Thymus (tissue), 11 donors: ENCODE results near the gene DHX30. TPM values are rescaled to one million over a fixed set of nuclear protein-coding genes. Genes with fewer than 3 reads are reported as not detected.

ENCODE experiments used
- DNase-seq, 9 donors: peaks; one replicate each; pipeline ENCODE4 v3.0.0-alpha.2; 2013; ENCODE audit warnings: low spot score in 9 of 9, low read depth in 6 of 9, missing footprints in 1 of 9
- H3K27ac ChIP-seq, 2 donors: one replicate each; pipeline ENCODE4 v1.5.1; 2013; ENCODE audit warnings: control low read depth in 1 of 2, low read depth in 1 of 2, low read length in 1 of 2, mild to moderate bottlenecking in 1 of 2, moderate library complexity in 1 of 2
- H3K27me3 ChIP-seq, 2 donors: one replicate each; pipeline ENCODE4 v1.5.1; 2013; ENCODE audit warnings: low read length in 1 of 2; ENCODE audit not compliant: control insufficient read depth in 2 of 2, insufficient read depth in 1 of 2
- H3K36me3 ChIP-seq, 2 donors: one replicate each; pipeline ENCODE4 v1.5.1; 2013; ENCODE audit warnings: low read length in 1 of 2, mild to moderate bottlenecking in 1 of 2, moderate library complexity in 1 of 2; ENCODE audit not compliant: control insufficient read depth in 2 of 2, insufficient read depth in 2 of 2
- H3K4me1 ChIP-seq, 2 donors: one replicate each; pipeline ENCODE4 v1.5.1; 2013; ENCODE audit warnings: low read length in 2 of 2; ENCODE audit not compliant: control insufficient read depth in 2 of 2, insufficient read depth in 2 of 2
- H3K4me3 ChIP-seq, 2 donors: one replicate each; pipeline ENCODE4 v1.5.1; 2013; ENCODE audit warnings: low read length in 2 of 2, control low read depth in 1 of 2, mild to moderate bottlenecking in 1 of 2
- H3K9me3 ChIP-seq, 2 donors: one replicate each; pipeline ENCODE4 v1.5.1; 2013; ENCODE audit warnings: low read length in 1 of 2, mild to moderate bottlenecking in 1 of 2; ENCODE audit not compliant: control insufficient read depth in 2 of 2, insufficient read depth in 1 of 2
- WGBS: extraction: QIAGEN DNeasy Blood & Tissue Kit; methylation state at CpG from one replicate; pipeline ENCODE4 v1.1.7; 2013; 5-methylcytosine and 5-hydroxymethylcytosine counted together
- polyA plus RNA-seq: library from polyadenylated mRNA; stranded (reverse); fragments of 200-250 nt; gene quantifications from one replicate; pipeline ENCODE4 v1.2.3, GENCODE V29; 2013
- total RNA-seq: library from RNA; stranded (reverse); fragments of 120-200 nt; gene quantifications from one replicate; pipeline ENCODE4 v1.2.4, GENCODE V29; 2013
- donor health status: healthy.

Gene DHX30
- total and polyA plus RNA-seq, 2 donors = 42.8 to 45.1 TPM

DNA sequence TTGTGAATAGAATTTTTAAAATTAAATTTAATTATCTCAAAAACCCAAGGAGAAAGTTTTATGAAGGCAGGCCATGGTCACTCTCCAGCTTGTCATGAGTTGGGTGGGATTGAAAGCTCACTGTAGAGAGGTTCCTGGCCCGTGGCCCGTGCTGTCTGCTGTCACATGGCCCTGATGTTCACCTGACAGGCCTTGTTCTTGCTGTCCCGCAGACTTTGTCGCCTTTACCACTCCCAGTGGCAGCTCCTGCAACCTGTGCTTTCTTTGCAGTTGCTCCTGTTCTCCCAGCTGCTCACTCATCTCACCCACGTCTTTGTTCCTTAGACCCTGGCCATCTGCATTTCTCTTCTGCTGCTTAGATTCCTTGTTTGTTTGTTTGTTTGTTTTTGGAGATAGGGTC, 35.6 kb downstream of the DHX30 start:
- Histone ChIP-seq H3K27ac (no peak overlapping the region), H3K9me3 (peaks cover 0 to 3% of the 10 kb centered on the region in 2 donors), H3K4me1 (no peaks in the 10 kb centered on the region), H3K27me3 (no peaks in the 10 kb centered on the region), H3K4me3 (no peak overlapping the region), H3K36me3 (peaks cover 67 to 87% of the 10 kb centered on the region in 2 donors)
- no peak for DNase-seq
- 96% methylated on average over 5 of the region's 5 CpGs for WGBS

DNA sequence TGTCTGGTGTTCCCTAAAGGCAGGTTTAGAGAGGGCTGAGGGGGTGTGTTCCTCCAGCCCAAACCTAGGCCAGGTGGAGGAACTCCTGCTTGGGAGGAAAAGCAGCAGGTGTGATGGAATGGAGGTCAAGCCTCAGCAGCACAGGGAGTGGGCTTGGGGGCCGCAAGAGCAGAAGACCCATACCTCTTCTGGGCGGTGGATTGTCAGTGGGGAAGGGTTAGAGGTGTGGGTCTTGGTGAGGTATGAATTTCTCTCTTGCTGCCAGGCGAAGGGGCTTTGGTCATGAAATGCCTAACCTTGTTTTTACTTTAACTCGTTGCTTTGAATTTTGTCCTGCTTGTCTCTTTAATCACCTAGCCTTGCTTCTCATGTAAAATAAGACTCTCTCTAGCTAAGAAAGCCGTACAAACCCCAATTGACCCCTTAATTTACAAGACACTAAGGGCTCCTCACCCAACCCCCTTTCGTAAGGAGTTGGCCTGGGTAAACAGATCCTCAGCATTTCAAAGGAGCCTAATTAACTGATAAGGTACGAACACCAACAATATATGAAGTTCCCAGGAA, 38.9 kb downstream of the DHX30 start:
- no peak overlapping the region for H3K4me3 ChIP-seq
- DNase-seq = no peak
- H3K36me3 ChIP-seq = peaks cover 80 to 96% of the 10 kb centered on the region in 2 donors
- H3K4me1 ChIP-seq = no peaks in the 10 kb centered on the region
- peaks cover 2 to 3% of the 10 kb centered on the region in 2 donors for H3K9me3 ChIP-seq
- 97% methylated on average over 7 of the region's 7 CpGs for WGBS
- H3K27ac ChIP-seq = no peak overlapping the region
- H3K27me3 ChIP-seq = no peaks in the 10 kb centered on the region

DNA sequence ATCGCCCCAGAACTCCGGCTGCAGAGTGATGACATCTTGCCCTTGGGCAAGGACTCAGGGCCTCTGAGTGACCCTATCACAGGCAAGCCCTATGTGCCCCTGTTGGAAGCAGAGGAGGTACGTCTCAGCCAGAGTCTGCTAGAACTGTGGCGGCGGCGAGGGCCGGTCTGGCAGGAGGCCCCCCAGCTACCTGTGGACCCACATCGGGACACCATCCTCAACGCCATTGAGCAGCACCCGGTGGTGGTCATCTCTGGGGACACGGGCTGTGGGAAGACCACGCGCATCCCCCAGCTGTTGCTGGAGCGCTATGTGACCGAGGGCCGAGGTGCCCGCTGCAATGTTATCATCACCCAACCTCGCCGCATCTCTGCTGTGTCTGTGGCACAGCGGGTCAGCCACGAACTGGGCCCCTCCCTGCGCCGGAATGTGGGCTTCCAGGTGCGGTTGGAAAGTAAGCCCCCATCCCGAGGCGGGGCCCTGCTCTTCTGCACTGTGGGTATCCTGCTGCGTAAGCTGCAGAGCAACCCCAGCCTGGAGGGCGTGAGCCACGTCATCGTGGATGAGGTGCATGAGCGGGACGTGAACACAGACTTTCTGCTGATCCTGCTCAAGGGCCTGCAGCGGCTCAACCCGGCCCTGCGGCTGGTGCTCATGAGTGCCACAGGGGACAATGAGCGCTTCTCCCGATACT, 43.4 kb downstream of the DHX30 start:
- Histone ChIP-seq H3K4me1 (peaks cover 0 to 2% of the 10 kb centered on the region in 2 donors), H3K9me3 (peaks cover 0 to 2% of the 10 kb centered on the region in 2 donors), H3K27me3 (no peaks in the 10 kb centered on the region), H3K27ac (no peak overlapping the region), H3K4me3 (no peak overlapping the region), H3K36me3 (peaks cover 97 to 99% of the 10 kb centered on the region in 2 donors)
- WGBS = 98% methylated on average over 37 of the region's 37 CpGs
- DNase-seq = no peak

DNA sequence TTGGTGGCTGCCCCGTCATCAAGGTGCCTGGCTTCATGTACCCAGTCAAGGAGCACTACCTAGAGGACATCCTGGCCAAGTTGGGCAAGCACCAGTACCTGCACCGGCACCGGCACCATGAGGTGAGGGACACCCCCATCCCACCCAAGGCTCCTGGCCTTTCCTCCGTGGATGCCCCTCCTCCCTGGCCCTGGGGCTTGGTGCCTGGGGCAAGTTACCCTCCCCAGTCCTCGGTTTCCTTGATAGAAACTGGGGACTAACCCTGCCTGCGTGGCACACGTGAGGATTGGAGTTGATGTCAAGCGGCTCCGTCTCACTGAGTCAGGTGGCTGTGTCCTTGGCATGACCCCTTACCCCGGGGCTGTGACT, 43.9 kb downstream of the DHX30 start:
- Histone ChIP-seq H3K27me3 (no peaks in the 10 kb centered on the region), H3K9me3 (peaks cover 0 to 2% of the 10 kb centered on the region in 2 donors), H3K4me1 (peaks cover 0 to 2% of the 10 kb centered on the region in 2 donors), H3K27ac (no peak overlapping the region), H3K4me3 (no peak overlapping the region), H3K36me3 (peaks cover 97 to 99% of the 10 kb centered on the region in 2 donors)
- WGBS = 99% methylated on average over 10 of the region's 10 CpGs
- DNase-seq = no peak

- Histone ChIP-seq H3K27ac (no peak overlapping the region), H3K4me1 (peaks cover 0 to 2% of the 10 kb centered on the region in 2 donors), H3K36me3 (peaks cover 98 to 99% of the 10 kb centered on the region in 2 donors), H3K4me3 (no peak overlapping the region), H3K27me3 (no peaks in the 10 kb centered on the region), H3K9me3 (peaks cover 0 to 2% of the 10 kb centered on the region in 2 donors)
- 90% methylated on average over 11 of the region's 11 CpGs for WGBS
- DNase-seq = no peak
Measured at GRCh38 chr3:47847260-47847659, 44.3 kb downstream of the DHX30 start.

GRCh38 chr3:47847801-47848518, 45.0 kb downstream of the DHX30 start:
- peaks cover 0 to 2% of the 10 kb centered on the region in 2 donors for H3K9me3 ChIP-seq
- no peaks in the 10 kb centered on the region for H3K27me3 ChIP-seq
- H3K27ac ChIP-seq = no peak overlapping the region
- H3K4me1 ChIP-seq = peaks cover 0 to 2% of the 10 kb centered on the region in 2 donors
- WGBS = 97% methylated on average over 23 of the region's 23 CpGs
- H3K36me3 ChIP-seq = peaks cover 99% of the 10 kb centered on the region in 2 donors
- DNase-seq = no peak
- no peak overlapping the region for H3K4me3 ChIP-seq

DNA sequence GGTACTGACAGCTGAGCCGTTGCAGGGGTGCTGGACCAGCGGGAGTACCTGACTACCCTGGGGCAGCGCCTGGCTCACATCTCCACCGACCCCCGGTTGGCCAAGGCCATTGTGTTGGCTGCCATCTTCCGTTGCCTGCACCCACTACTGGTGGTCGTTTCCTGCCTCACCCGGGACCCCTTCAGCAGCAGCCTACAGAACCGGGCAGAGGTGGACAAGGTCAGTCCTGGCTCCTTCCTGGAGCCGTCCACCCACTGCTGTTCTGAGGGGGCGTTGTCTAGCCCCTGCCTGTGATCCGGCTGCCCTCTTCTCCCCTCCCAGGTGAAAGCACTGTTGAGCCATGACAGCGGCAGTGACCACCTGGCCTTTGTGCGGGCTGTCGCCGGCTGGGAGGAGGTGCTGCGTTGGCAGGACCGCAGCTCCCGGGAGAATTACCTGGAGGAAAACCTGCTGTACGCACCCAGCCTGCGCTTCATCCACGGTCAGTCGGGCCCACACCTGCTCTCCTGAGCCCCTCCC, 45.7 kb downstream of the DHX30 start:
- no peak for DNase-seq
- Histone ChIP-seq H3K27me3 (no peaks in the 10 kb centered on the region), H3K27ac (no peak overlapping the region), H3K4me3 (no peak overlapping the region), H3K36me3 (peaks cover 95 to 97% of the 10 kb centered on the region in 2 donors), H3K9me3 (peaks cover 0 to 2% of the 10 kb centered on the region in 2 donors), H3K4me1 (peaks cover 0 to 2% of the 10 kb centered on the region in 2 donors)
- WGBS = 98% methylated on average over 23 of the region's 23 CpGs

- H3K36me3 ChIP-seq = peaks cover 95 to 96% of the 10 kb centered on the region in 2 donors
- H3K27me3 ChIP-seq = no peaks in the 10 kb centered on the region
- WGBS = 97% methylated on average over 14 of the region's 14 CpGs
- DNase-seq = no peak
- no peak overlapping the region for H3K27ac ChIP-seq
- H3K9me3 ChIP-seq = peaks cover 0 to 2% of the 10 kb centered on the region in 2 donors
- no peak overlapping the region for H3K4me3 ChIP-seq
- H3K4me1 ChIP-seq = peaks cover 0 to 2% of the 10 kb centered on the region in 2 donors
Measured at GRCh38 chr3:47849186-47849698, 46.3 kb downstream of the DHX30 start.
